ENCODE data around the gene HEXA.

DNA sequence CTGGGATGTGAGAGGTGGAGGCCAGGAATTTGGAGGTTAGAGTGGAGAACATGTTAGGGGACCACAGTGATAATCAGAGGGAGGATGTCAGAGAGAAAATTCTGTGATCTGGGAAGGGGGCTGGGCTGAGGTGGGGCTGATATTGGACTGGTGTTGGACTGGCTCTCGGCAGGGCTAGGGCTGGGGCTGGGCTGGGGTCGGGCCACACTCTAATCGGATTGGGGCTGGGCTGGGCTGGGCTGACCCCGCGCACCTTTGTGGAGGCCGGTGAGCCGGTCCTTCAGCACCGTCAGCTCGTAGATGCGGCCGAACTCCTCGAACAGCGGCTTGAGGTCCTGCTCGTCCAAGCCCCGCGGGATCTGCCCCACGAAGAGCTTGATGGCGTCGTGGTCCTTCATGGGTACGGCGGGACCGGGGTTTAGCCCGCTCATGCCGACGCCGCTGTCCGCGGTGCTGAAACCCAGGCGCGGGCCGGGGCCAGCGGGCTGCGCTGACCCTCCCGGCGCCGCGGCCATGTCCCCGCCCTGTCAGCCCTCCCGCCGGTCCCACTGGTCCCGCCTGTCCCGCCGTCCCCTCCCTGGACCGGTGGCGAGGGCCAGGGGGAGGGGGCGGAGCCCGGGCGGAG, 56.3 kb downstream of the HEXA start:
- TF ChIP-seq, protein P1, sequence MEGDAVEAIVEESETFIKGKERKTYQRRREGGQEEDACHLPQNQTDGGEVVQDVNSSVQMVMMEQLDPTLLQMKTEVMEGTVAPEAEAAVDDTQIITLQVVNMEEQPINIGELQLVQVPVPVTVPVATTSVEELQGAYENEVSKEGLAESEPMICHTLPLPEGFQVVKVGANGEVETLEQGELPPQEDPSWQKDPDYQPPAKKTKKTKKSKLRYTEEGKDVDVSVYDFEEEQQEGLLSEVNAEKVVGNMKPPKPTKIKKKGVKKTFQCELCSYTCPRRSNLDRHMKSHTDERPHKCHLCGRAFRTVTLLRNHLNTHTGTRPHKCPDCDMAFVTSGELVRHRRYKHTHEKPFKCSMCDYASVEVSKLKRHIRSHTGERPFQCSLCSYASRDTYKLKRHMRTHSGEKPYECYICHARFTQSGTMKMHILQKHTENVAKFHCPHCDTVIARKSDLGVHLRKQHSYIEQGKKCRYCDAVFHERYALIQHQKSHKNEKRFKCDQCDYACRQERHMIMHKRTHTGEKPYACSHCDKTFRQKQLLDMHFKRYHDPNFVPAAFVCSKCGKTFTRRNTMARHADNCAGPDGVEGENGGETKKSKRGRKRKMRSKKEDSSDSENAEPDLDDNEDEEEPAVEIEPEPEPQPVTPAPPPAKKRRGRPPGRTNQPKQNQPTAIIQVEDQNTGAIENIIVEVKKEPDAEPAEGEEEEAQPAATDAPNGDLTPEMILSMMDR (IDR thresholded peaks at IDR 0.05) = no peak
- TF ChIP-seq POLR2A (IDR thresholded peaks at IDR 0.05) = no peak
